HG03469 (cell line): ENCODE measurements around the gene ST8SIA5.

Experiments used
- ATAC-seq: cut with Tn5 transposase; IDR thresholded peaks from one replicate; pipeline ENCODE4 v1.9.1; 2021; ENCODE audit warnings: mild to moderate bottlenecking, moderate library complexity, moderate number of reproducible peaks; ENCODE audit not compliant: unreplicated experiment

Gene ST8SIA5

DNA sequence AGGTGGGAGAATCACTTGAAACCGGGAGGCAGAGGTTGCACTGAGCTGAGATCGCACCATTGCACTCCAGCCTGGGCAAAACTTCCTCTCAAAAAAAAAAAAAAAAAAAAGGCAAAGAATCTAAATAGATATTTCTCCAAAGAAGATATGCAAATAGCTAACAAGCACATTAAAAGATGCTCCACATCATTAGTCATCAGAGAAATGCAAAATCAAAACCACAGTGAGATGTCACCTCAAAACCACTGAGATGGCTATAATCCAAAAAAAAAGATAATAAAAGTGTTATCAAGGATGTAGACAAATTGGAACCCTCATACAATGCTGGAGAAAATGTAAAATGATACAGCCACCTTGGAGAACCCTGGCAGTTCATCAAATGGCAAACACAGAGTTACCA is 8.4 kb downstream of the ST8SIA5 start:
- no peak for ATAC-seq

DNA sequence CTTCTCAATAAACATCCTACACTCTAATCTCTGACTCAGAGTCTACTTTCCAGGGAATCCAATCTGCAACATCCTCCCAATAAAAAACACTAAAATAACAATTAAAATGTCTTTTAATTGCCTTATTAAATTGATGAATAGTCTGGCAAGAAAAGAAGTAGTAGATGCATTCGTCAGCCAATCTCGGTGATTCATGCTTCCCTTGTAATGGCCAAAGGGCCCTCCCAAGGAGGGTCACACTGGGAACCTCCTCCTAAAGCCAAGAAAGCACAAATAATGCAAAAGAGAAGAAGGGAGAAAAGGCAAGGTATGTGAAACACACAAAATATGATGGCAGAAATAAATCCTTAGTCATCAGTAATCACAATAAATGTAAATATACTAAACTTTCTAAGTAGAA is 16.8 kb downstream of the ST8SIA5 start:
- ATAC-seq = no peak

DNA sequence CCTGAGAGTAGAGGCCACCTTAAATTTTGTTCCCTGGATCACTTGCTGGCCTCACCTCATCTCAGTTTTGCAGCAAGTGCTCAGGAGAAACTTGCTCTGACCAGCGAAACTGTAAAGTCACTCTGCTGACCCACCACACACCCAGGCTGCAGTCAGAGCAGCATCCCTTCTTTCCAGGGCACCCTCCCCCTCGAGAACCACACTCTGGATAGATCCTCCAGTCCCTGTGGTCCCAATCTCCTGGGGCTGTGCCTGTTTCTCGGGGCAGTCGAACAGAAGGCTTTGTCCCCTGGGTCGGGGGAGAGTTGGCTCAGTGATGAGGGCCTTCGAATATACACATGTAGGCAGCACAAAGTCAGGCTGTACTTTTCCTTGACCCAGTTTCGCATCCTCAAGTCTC is 18.4 kb downstream of the ST8SIA5 start:
- ATAC-seq = no peak

GRCh38 chr18:46736736-46737135 is 20.1 kb downstream of the ST8SIA5 start:
- ATAC-seq = no peak

GRCh38 chr18:46736135-46736534 is 20.7 kb downstream of the ST8SIA5 start:
- ATAC-seq = no peak

DNA sequence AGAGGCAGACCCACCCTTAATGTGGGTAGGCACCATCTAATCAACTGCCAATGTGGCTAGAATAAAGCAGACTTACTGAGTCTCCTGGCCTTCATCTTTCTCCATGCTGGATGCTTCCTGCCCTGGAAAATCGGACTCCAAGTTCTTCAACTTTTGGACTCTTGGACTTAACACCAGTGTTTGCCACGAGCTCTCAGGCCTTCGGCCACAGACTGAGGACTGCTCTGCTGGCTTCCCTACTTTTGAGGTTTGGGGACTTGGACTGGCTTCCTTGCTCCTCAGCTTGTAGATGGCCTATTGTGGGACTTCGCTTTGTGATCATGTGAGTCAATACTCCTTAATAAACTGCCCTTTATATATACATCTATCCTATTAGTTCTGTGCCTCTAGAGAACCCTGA is 21.9 kb downstream of the ST8SIA5 start:
- ATAC-seq = no peak

DNA sequence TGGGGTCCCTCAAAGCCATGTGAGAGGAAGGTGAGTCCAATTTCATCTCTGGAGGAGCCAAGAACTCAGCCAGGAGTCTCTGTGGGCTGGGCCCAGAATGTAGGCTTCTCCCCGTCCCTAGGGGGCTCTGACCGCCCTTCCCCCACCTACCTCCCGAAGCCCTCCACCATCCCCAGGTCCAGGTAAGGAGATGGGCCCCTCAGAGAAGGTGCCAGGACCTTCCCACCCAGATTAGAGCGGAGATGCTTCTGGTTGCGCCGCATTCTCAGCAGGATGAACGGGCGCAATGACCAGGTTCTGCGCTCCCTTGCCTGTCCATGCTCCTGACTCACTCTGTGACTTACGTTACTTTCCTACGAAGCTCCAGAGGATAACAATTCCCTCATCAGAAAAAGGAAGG is 23.0 kb downstream of the ST8SIA5 start:
- no peak for ATAC-seq

- no peak for ATAC-seq
Measured at GRCh38 chr18:46732801-46733200, 24.1 kb downstream of the ST8SIA5 start.

DNA sequence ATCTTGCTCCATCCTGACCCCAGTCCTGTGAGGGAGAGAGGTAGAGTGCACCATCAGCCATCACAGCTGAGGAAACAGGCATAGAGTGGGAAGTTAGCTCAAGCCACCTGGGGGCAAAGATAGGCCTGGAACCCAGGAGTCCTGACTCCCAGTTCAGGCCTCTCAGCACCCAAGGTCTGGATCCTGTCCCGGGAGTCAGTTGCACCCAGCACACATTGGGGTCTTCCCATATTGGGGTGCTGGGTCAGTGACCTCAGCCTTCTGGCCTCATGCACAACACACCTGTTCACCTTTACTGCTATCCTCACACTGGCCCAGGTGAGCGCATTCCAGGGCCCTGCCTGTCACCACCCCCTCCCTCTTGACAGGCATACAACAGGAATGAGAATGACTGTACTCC is 24.7 kb downstream of the ST8SIA5 start:
- ATAC-seq = no peak

- no peak for ATAC-seq
Measured at GRCh38 chr18:46731316-46731715, 25.5 kb downstream of the ST8SIA5 start.

DNA sequence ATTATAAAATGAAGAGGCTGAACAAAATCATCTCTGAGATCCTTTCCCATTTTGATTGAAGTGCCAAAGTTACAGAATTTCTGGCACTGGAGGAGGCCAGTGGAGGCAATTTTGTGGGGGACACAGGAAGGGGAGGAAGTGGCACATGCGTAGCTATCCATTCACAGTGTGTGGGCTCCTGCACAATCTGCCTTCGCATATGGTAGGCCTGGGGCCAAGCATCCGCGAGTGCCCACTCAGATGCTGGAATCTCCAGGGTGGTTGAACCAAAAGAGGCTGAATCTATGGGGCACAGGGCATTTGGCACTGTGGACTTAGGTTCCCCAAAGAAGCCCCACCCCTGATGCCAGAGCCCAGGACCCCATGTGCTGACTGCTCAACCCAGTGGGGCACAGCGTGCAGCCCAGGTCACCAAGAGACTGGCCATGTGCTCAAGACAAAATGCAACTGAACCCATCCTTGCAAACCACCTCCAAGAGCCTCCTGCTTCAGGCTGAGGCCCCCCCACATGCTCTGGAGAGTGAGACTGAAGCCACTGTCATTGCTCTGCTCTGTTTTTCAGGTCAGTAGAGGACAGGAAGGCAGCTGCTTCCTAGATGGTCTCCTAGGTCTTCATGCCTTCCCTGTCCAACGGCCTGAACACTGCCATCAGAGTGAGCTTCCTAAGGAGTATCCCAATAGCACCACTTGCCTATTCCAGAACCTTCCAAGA is 28.5 kb downstream of the ST8SIA5 start:
- no peak for ATAC-seq

- no peak for ATAC-seq
Measured at GRCh38 chr18:46727177-46727576, 29.7 kb downstream of the ST8SIA5 start.

DNA sequence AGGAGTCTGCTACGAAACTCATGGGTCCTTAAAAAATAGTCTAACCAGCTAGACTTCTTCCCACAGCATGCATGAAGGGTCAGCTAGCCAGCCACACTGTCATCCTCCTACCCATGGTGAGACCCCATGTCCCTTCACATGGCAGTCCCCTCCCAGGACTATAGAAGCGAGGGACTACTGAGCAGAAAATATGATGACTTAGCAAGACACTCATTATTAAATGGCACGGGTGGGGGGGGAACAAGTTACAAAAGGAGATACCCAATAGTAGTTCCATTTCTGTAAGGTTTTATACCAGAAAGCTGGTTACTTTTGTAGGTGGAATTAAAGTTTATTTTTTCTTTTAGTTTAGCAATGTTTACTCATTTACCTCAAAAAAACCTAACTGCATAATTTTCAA is 31.5 kb downstream of the ST8SIA5 start:
- ATAC-seq = no peak

- ATAC-seq = no peak
Measured at GRCh38 chr18:46723856-46724415, 32.9 kb downstream of the ST8SIA5 start.

DNA sequence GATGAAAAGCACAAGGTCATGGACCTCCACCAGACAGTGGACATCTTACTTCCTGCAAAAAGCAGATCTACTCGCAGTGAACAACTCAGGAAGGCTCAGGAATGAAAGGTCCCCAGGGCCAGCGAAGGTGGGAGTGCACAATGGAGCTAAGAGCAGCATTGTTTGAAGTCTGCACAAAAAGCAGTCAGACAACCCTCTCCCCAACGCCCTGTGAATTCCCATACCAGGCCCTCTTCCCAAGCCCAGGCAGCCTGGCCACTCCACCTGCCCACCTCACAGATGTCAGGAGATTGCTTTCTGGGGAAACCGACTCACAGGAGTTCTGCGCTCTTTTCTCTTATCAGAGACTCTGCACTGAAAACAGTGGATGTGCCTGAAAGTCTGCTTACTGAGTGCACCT is 34.8 kb downstream of the ST8SIA5 start:
- no peak for ATAC-seq

DNA sequence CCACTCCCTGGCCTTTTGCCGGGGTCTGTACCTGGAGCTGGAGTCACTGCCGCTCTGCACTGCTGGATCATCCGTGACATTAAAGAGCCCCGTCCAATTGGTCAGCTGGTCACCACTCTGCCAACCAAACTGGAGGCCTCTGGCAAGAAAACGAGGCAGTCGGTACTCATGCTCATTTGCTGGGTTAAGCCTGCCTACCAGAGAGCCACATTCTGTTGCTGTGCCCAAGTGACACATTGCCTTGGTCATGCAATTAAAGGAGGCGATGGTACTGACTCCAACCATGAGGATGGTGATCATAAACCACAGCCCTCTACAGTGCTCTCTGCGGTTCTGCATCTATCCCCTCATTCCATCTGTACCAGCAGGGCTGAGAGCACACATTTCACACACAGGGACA is 35.5 kb downstream of the ST8SIA5 start:
- ATAC-seq = no peak

- no peak for ATAC-seq
Measured at GRCh38 chr18:46720521-46720920, 36.3 kb downstream of the ST8SIA5 start.

- ATAC-seq = no peak
Measured at GRCh38 chr18:46720092-46720491, 36.8 kb downstream of the ST8SIA5 start.

- ATAC-seq = no peak
Measured at GRCh38 chr18:46719388-46719787, 37.5 kb downstream of the ST8SIA5 start.

- ATAC-seq = no peak
Measured at GRCh38 chr18:46718501-46719341, 38.1 kb downstream of the ST8SIA5 start.

DNA sequence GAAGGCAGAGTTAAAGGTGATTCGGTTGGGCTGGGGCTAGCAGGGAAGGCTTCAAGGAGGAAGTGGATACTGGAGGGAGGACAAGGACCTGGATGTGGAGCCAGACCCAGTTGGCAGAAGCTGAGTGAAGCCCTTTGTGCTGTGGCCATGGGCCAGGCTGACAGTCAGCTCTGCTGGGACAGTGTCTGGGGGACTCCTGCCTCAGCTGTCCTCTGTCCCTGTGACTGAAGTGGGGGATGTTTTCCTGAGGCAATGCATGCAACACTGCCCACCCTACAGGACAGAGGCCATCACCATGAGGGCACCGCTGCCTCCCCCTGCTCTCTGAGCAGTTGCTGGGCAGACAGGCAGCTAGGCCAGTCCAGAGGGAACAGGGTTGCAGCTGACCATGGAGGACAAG is 40.0 kb downstream of the ST8SIA5 start:
- ATAC-seq = no peak

DNA sequence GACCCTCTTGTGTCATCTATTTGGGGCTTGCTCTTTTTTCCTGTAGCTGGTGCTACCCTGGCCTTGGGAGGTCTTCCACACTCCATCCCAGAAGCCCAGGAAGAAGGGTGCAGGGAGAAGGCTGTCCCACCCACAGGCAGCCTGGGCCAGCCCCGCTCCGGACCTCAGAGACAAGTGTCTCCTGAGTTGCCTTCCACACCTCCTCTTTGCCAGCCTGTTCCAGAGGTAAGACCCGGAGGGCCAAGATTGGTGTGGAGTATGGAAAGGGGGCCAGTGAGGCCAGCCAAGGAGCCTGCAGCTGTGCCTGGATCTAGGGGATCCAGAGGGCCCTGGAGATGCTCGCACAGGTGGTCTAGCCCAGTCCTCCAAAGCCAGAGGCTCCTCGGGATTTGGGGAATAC is 40.5 kb downstream of the ST8SIA5 start:
- no peak for ATAC-seq
